OCI-LY3 (cell line): ENCODE measurements around the gene KCNMA1.

Source experiments
- CTCF ChIP-seq: fragments of 200-600, 300-600 bp; sonication (generic); IDR thresholded peaks from 2 replicates; pipeline ENCODE4 v1.5.1; 2014; ENCODE audit warnings: antibody characterized with exemption, low read length, low read depth
- EZH2phosphoT487 ChIP-seq: fragments of 200-600 bp; shearing (Covaris generic); IDR thresholded peaks from 2 replicates; pipeline ENCODE4 v1.6.1; 2018; ENCODE audit warnings: antibody characterized with exemption, mixed run types, low read depth

GRCh38 chr10:77028042-77028441 lies 609.6 kb downstream of the KCNMA1 start:
- TF ChIP-seq EZH2phosphoT487: no peak
- no peak for TF ChIP-seq CTCF
